Measurements from ENCODE around the gene RAPGEF4.

The RAPGEF4 gene

GRCh38 chr2:172829229-172829628 is 93.6 kb downstream of the RAPGEF4 start:
- FAIRE-seq = no peak

- no peak for FAIRE-seq
Measured at GRCh38 chr2:172830482-172830881, 94.8 kb downstream of the RAPGEF4 start.

- no peak for FAIRE-seq
Measured at GRCh38 chr2:172833898-172834297, 98.3 kb downstream of the RAPGEF4 start.

GRCh38 chr2:172834881-172835280 is 99.2 kb downstream of the RAPGEF4 start:
- no peak for FAIRE-seq

- FAIRE-seq = no peak
Measured at GRCh38 chr2:172836347-172836821, 100.7 kb downstream of the RAPGEF4 start.

GRCh38 chr2:172836827-172837226 is 101.2 kb downstream of the RAPGEF4 start:
- no peak for FAIRE-seq

- no peak for FAIRE-seq
Measured at GRCh38 chr2:172839446-172839845, 103.8 kb downstream of the RAPGEF4 start.

- FAIRE-seq = no peak
Measured at GRCh38 chr2:172842511-172843265, 107.0 kb downstream of the RAPGEF4 start.

- FAIRE-seq = no peak
Measured at GRCh38 chr2:172843266-172843582, 107.6 kb downstream of the RAPGEF4 start.

GRCh38 chr2:172843902-172844715 is 108.5 kb downstream of the RAPGEF4 start:
- no peak for FAIRE-seq

GRCh38 chr2:172845028-172845630 is 109.5 kb downstream of the RAPGEF4 start:
- no peak for FAIRE-seq

GRCh38 chr2:172846551-172846950 is 110.9 kb downstream of the RAPGEF4 start:
- no peak for FAIRE-seq

- no peak for FAIRE-seq
Measured at GRCh38 chr2:172847188-172847587, 111.5 kb downstream of the RAPGEF4 start.

- no peak for FAIRE-seq
Measured at GRCh38 chr2:172848519-172848918, 112.9 kb downstream of the RAPGEF4 start.

GRCh38 chr2:172849519-172850217 is 114.0 kb downstream of the RAPGEF4 start:
- no peak for FAIRE-seq

- FAIRE-seq = no peak
Measured at GRCh38 chr2:172855588-172855987, 119.9 kb downstream of the RAPGEF4 start.

GRCh38 chr2:172856606-172857005 is 121.0 kb downstream of the RAPGEF4 start:
- FAIRE-seq = no peak

- FAIRE-seq = no peak
Measured at GRCh38 chr2:172858473-172858745, 122.8 kb downstream of the RAPGEF4 start.

- FAIRE-seq = no peak
Measured at GRCh38 chr2:172859581-172860335, 124.1 kb downstream of the RAPGEF4 start.

- no peak for FAIRE-seq
Measured at GRCh38 chr2:172860336-172860707, 124.7 kb downstream of the RAPGEF4 start.

GRCh38 chr2:172861098-172861497 is 125.5 kb downstream of the RAPGEF4 start:
- FAIRE-seq = no peak

- FAIRE-seq = no peak
Measured at GRCh38 chr2:172861656-172862476, 126.2 kb downstream of the RAPGEF4 start.

Measured in TTC549 (cell line).